Heart left ventricle (tissue), 16 donors: ENCODE data around the gene MEGF11. TPM values are rescaled to one million over a fixed set of nuclear protein-coding genes. Genes with fewer than 3 reads are reported as not detected.

Experiments used
- ATAC-seq, 4 donors: fragments of 200-7000 bp; cut with Tn5 transposase; one replicate each; pipeline ENCODE4 v1.9.1; 2020 to 2022; ENCODE audit warnings: moderate library complexity in 4 of 4, mild to moderate bottlenecking in 3 of 4, moderate number of reproducible peaks in 1 of 4
- DNase-seq, 5 donors: peaks; one replicate each; pipeline ENCODE4 v3.0.0-alpha.2; 2020
- H3K27ac ChIP-seq, 12 donors: fragments of 200-600 bp; sonication (generic) in 4 of 12; one replicate each; pipeline versions ENCODE4 v1.5.0 to v1.8.0; 2016 to 2022; ENCODE audit warnings: mild to moderate bottlenecking in 2 of 12
- H3K27me3 ChIP-seq, 9 donors: fragments of 200-600 bp; sonication (generic) in 2 of 9; one replicate each; pipeline versions ENCODE4 v1.5.1 to v1.8.0; 2016 to 2022; ENCODE audit warnings: mild to moderate bottlenecking in 3 of 9
- H3K36me3 ChIP-seq, 9 donors: fragments of 200-600 bp; sonication (generic) in 2 of 9; one replicate each; pipeline versions ENCODE4 v1.5.0 to v1.8.0; 2018 to 2022; ENCODE audit warnings: mild to moderate bottlenecking in 2 of 9
- H3K4me1 ChIP-seq, 12 donors: fragments of 200-600 bp; sonication (generic) in 4 of 12; one replicate each; pipeline versions ENCODE4 v1.5.0 to v1.8.0; 2016 to 2022; ENCODE audit warnings: mild to moderate bottlenecking in 3 of 12
- H3K4me3 ChIP-seq, 12 donors: fragments of 200-600 bp; sonication (generic) in 4 of 12; one replicate each; pipeline versions ENCODE4 v1.5.0 to v1.8.0; 2017 to 2022; ENCODE audit warnings: mild to moderate bottlenecking in 9 of 12, moderate library complexity in 4 of 12
- H3K9me3 ChIP-seq, 12 donors: fragments of 200-600 bp; sonication (generic) in 4 of 12; one replicate each; pipeline versions ENCODE4 v1.5.0 to v1.8.0; 2016 to 2022; ENCODE audit warnings: mild to moderate bottlenecking in 1 of 12
- POLR2A ChIP-seq, 2 donors: fragments of 450-650 bp; IDR thresholded peaks; one replicate each; pipeline ENCODE4 v1.6.1; 2017; ENCODE audit warnings: antibody characterized with exemption in 2 of 2, mild to moderate bottlenecking in 2 of 2, moderate library complexity in 2 of 2
- WGBS, 4 donors: extraction: QIAGEN DNeasy Blood & Tissue Kit in 2 of 4; methylation state at CpG; one replicate each; pipeline versions ENCODE4 v1.1.5 to v1.1.7; 2013 to 2018; 5-methylcytosine and 5-hydroxymethylcytosine counted together
- intact Hi-C, 10 donors: fragments of 100-400 bp; cut with DNase I; formaldehyde crosslinking; loops; one replicate each; pipeline versions ENCODE4 v1.11.1 to v1.14.2; 2022
- polyA plus RNA-seq, 2 donors: library from polyadenylated mRNA; stranded (reverse); fragments of 200-250 nt; gene quantifications; one replicate each; pipeline ENCODE4 v1.2.3, GENCODE V29; 2013
- total RNA-seq, 9 donors: library from RNA; depleted of rRNA in 2 of 9; stranded (reverse); fragments of >200 nt in 2 of 9; fragmentation: NEBNext Ultra II Directional in 3 of 9; extraction: Animal tissue kit (Norgen Biotek cat#: 25700) in 3 of 9; gene quantifications; one replicate each; pipeline versions ENCODE4 v1.1.0 to v1.2.4, GENCODE V29; 2016 to 2023
- TF ChIP-seq, protein P1 (sequence below), 12 donors: fragments of 200-600 bp; sonication (generic) in 4 of 12; IDR thresholded peaks; one replicate each; pipeline versions ENCODE4 v1.5.0 to v1.8.0; 2018 to 2022; ENCODE audit warnings: antibody characterized with exemption in 12 of 12, mild to moderate bottlenecking in 5 of 12
- donor health status: ischemic (EF 13 %, LVEDD 7.1; RV severe dilation, severe dysfunction).
- donor health status: healthy with polysubstance abuse.
- donor health status: DM: no; HTN: yes; CAD: no.
- donor health status: DM: no; HTN: no; CAD: no.
- donor health status: ischemic (EF 25% LVEDD 6.9; RV normal size, moderate dysfunction).
- donor health status: ischemic (EF 25% LVEDD 5.7; RV mildly dilated, moderate dysfunction).
- donor health status: healthy.
- donor health status: DM: yes; HTN: yes; CAD: no.
- donor health status: ischemic (EF 35%, LVEDD 5.7; RV mildly dilated, moderate dysfunction).
- donor health status: nonischemic (EF 11% LVEDD 7.7; RV severe dilation, severe dysfunction).
- donor health status: DM: yes; HTN: yes; CAD: no.
- donor health status: PGD.
- donor health status: ischemic (EF 29% LVEDD 5.4; RV normal size, mild dysfunction).
- donor health status: nonischemic (EF 23%, LVEDD 6.1; RV moderate dilation, normal function).

The MEGF11 gene
- total and polyA plus RNA-seq, 11 donors = 0.07 TPM; not detected in 10

GRCh38 chr15:65960586-65960985, 293.0 kb downstream of the MEGF11 start:
- DNase-seq (no peak), ATAC-seq (no peak)
- TF ChIP-seq POLR2A (IDR thresholded peaks at IDR 0.05) = no peak
- TF ChIP-seq, protein P1, sequence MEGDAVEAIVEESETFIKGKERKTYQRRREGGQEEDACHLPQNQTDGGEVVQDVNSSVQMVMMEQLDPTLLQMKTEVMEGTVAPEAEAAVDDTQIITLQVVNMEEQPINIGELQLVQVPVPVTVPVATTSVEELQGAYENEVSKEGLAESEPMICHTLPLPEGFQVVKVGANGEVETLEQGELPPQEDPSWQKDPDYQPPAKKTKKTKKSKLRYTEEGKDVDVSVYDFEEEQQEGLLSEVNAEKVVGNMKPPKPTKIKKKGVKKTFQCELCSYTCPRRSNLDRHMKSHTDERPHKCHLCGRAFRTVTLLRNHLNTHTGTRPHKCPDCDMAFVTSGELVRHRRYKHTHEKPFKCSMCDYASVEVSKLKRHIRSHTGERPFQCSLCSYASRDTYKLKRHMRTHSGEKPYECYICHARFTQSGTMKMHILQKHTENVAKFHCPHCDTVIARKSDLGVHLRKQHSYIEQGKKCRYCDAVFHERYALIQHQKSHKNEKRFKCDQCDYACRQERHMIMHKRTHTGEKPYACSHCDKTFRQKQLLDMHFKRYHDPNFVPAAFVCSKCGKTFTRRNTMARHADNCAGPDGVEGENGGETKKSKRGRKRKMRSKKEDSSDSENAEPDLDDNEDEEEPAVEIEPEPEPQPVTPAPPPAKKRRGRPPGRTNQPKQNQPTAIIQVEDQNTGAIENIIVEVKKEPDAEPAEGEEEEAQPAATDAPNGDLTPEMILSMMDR (IDR thresholded peaks at IDR 0.05) = no peak
- peaks cover 0 to 35% (median 0%) of the 10 kb centered on the region in 9 donors for H3K27me3 ChIP-seq
- intact Hi-C loops = loop anchor here in 1 of 10 donors (5.0 kb wide), 1 partner anchor 323 kb away; no protein-coding TSS in a partner anchor
- 51 to 65% (median 60%) methylated on average over 3 of the region's 3 CpGs for WGBS, 4 donors
- no peaks in the 10 kb centered on the region for H3K36me3 ChIP-seq
- no peak overlapping the region for H3K4me3 ChIP-seq
- no peak overlapping the region for H3K27ac ChIP-seq
- H3K9me3 ChIP-seq = no peaks in the 10 kb centered on the region
- no peaks in the 10 kb centered on the region for H3K4me1 ChIP-seq

GRCh38 chr15:65958835-65959234, 294.7 kb downstream of the MEGF11 start:
- WGBS, 4 donors = 76 to 81% (median 77%) methylated on average over 3 of the region's 3 CpGs
- no peak overlapping the region for H3K4me3 ChIP-seq
- no peaks in the 10 kb centered on the region for H3K4me1 ChIP-seq
- TF ChIP-seq, protein P1 (IDR thresholded peaks at IDR 0.05) = no peak
- no peak for TF ChIP-seq POLR2A (IDR thresholded peaks at IDR 0.05)
- ATAC-seq (no peak), DNase-seq (no peak)
- H3K9me3 ChIP-seq = no peaks in the 10 kb centered on the region
- intact Hi-C loops = no loop called here
- H3K27ac ChIP-seq = no peak overlapping the region
- no peaks in the 10 kb centered on the region for H3K36me3 ChIP-seq
- peaks cover 0 to 24% (median 0%) of the 10 kb centered on the region in 9 donors for H3K27me3 ChIP-seq

GRCh38 chr15:65957451-65957850, 296.1 kb downstream of the MEGF11 start:
- TF ChIP-seq, protein P1 (IDR thresholded peaks at IDR 0.05) = no peak
- Histone ChIP-seq H3K9me3 (no peaks in the 10 kb centered on the region), H3K27ac (no peak overlapping the region), H3K36me3 (no peaks in the 10 kb centered on the region), H3K27me3 (peaks cover 0 to 11% (median 0%) of the 10 kb centered on the region in 9 donors), H3K4me3 (no peak overlapping the region), H3K4me1 (no peaks in the 10 kb centered on the region)
- DNase-seq = no peak
- ATAC-seq = no peak
- intact Hi-C loops = no loop called here
- 46 to 64% (median 58%) methylated on average over 2 to 7 of the region's 7 CpGs for WGBS, 4 donors

DNA sequence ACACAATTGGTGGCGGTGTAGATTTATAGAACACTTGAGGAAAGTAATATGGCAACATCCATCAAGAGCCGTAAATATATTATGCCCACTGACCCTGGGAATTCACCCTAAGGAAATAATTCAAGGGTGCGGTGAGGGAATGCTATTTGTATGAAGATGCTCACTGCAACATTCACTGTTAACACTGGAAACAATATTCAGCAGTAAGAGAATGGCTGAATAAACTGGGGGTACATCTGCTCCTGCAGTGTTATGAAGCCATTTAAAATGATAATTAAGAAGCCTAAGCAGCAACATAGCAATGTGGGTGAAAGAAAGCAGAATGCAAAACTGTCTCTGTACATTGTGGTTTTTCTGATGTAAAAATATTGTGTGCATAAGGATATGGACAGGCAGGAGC, 296.7 kb downstream of the MEGF11 start:
- Histone ChIP-seq H3K9me3 (no peaks in the 10 kb centered on the region), H3K27ac (no peak overlapping the region), H3K4me1 (no peaks in the 10 kb centered on the region), H3K4me3 (no peak overlapping the region), H3K27me3 (peaks cover 0 to 7% (median 0%) of the 10 kb centered on the region in 9 donors), H3K36me3 (no peaks in the 10 kb centered on the region)
- no peak for ATAC-seq
- 91 to 97% (median 93%) methylated on average over 3 of the region's 3 CpGs for WGBS, 4 donors
- TF ChIP-seq, protein P1 (IDR thresholded peaks at IDR 0.05) = no peak
- TF ChIP-seq POLR2A (IDR thresholded peaks at IDR 0.05) = no peak
- intact Hi-C loops = no loop called here
- DNase-seq = no peak
